ENCODE data around the gene DYNLRB1.

DYNLRB1 gene

GRCh38 chr20:34571753-34572152 is 55.5 kb downstream of the DYNLRB1 start:
- TF ChIP-seq CTCF (IDR thresholded peaks at IDR 0.05) = no peak
- no peak for TF ChIP-seq ZFX (IDR thresholded peaks at IDR 0.05; ENCODE audit: borderline replicate concordance)
- H3K27ac ChIP-seq = no peak overlapping the region

GRCh38 chr20:34573541-34574300 is 57.5 kb downstream of the DYNLRB1 start:
- no peak overlapping the region for H3K27ac ChIP-seq
- TF ChIP-seq ZFX (IDR thresholded peaks at IDR 0.05; ENCODE audit: borderline replicate concordance) (no peak), CTCF (IDR thresholded peaks at IDR 0.05) (no peak)

GRCh38 chr20:34574426-34574825 is 58.2 kb downstream of the DYNLRB1 start:
- H3K27ac ChIP-seq = no peak overlapping the region

GRCh38 chr20:34574861-34575260 is 58.6 kb downstream of the DYNLRB1 start:
- no peak overlapping the region for H3K27ac ChIP-seq
- no peak for TF ChIP-seq ZFX (IDR thresholded peaks at IDR 0.05; ENCODE audit: borderline replicate concordance)
- no peak for TF ChIP-seq CTCF (IDR thresholded peaks at IDR 0.05)

More at GRCh38 chr20:34574426-34574825, 58.2 kb downstream of the DYNLRB1 start:
- TF ChIP-seq CTCF (IDR thresholded peaks at IDR 0.05) = no peak
- no peak for TF ChIP-seq ZFX (IDR thresholded peaks at IDR 0.05; ENCODE audit: borderline replicate concordance)

GRCh38 chr20:34575271-34575670 is 59.0 kb downstream of the DYNLRB1 start:
- TF ChIP-seq CTCF (IDR thresholded peaks at IDR 0.05) = no peak
- no peak for TF ChIP-seq ZFX (IDR thresholded peaks at IDR 0.05; ENCODE audit: borderline replicate concordance)
- no peak overlapping the region for H3K27ac ChIP-seq

GRCh38 chr20:34575756-34576155 is 59.5 kb downstream of the DYNLRB1 start:
- no peak for TF ChIP-seq CTCF (IDR thresholded peaks at IDR 0.05)
- TF ChIP-seq ZFX (IDR thresholded peaks at IDR 0.05; ENCODE audit: borderline replicate concordance) = no peak
- no peak overlapping the region for H3K27ac ChIP-seq

- H3K27ac ChIP-seq = no peak overlapping the region
- TF ChIP-seq ZFX (IDR thresholded peaks at IDR 0.05; ENCODE audit: borderline replicate concordance) = no peak
Measured at GRCh38 chr20:34577061-34577460, 60.8 kb downstream of the DYNLRB1 start.

All from 22Rv1 (cell line).